Body of pancreas (tissue), 4 donors: Measurements from ENCODE around the gene HTRA3. TPM values are rescaled to one million over a fixed set of nuclear protein-coding genes. Genes with fewer than 3 reads are reported as not detected.

Source experiments
- ATAC-seq: fragments of 150-250 bp; one replicate; pipeline ENCODE4 v1.9.1; 2016
- DNase-seq, 4 donors: peaks; one replicate each; pipeline ENCODE4 v3.0.0-alpha.2; 2019
- H3K27ac ChIP-seq, 4 donors: fragments of 200-600 bp; sonication (generic); 1 replicate in 3 of 4; 2 replicates in 1 of 4; pipeline versions ENCODE4 v1.5.1 to v1.6.1; 2016 to 2019; ENCODE audit warnings: mild to moderate bottlenecking in 1 of 4, mixed read lengths in 1 of 4, moderate library complexity in 1 of 4
- H3K27me3 ChIP-seq, 2 donors: fragments of 200-600 bp; sonication (generic); one replicate each; pipeline ENCODE4 v1.6.0; 2016; ENCODE audit warnings: mild to moderate bottlenecking in 1 of 2
- H3K36me3 ChIP-seq, 2 donors: fragments of 200-600 bp; sonication (generic); replicated peaks in 1 of 2; 2 replicates each; pipeline ENCODE4 v1.5.1; 2016; ENCODE audit warnings: low read depth in 2 of 2; ENCODE audit not compliant: insufficient read depth in 1 of 2
- H3K4me1 ChIP-seq: fragments of 200-600 bp; sonication (generic); one replicate; pipeline ENCODE4 v1.6.0; 2016
- H3K4me3 ChIP-seq, 2 donors: fragments of 200-600 bp; sonication (generic); 1 replicate in 1 of 2; 2 replicates in 1 of 2; pipeline ENCODE4 v1.5.1; 2016 to 2019
- H3K9me3 ChIP-seq, 3 donors: fragments of 200-600 bp; sonication (generic); 1 replicate in 2 of 3; 2 replicates in 1 of 3; pipeline ENCODE4 v1.5.1; 2016
- CTCF ChIP-seq, 7 experiments: fragments of 450-650 bp in 4 of 7; fragments of 200-600 bp in 3 of 7; sonication (generic) in 3 of 7; IDR thresholded peaks; one replicate each; pipeline ENCODE4 v1.5.1; 2016 to 2019; ENCODE audit warnings: antibody characterized with exemption in 7 of 7
- POLR2A ChIP-seq, 3 donors: fragments of 450-650 bp; IDR thresholded peaks; one replicate each; pipeline ENCODE4 v1.6.1; 2016; ENCODE audit warnings: antibody characterized with exemption in 3 of 3, mild to moderate bottlenecking in 2 of 3
- WGBS, 2 donors: methylation state at CpG; one replicate each; pipeline ENCODE4 v1.1.5; 2017; 5-methylcytosine and 5-hydroxymethylcytosine counted together
- intact Hi-C: fragments of 100-400 bp; cut with DNase I; formaldehyde crosslinking; loops from one replicate; pipeline ENCODE4 v1.15.1; 2023
- total RNA-seq, 2 donors: library from RNA; depleted of rRNA; stranded (reverse); fragments of >200 nt; gene quantifications; one replicate each; pipeline ENCODE4 v1.1.0, GENCODE V29; 2016

The HTRA3 gene
- total RNA-seq, 2 donors from 2014 or later = 4.2 to 17.5 TPM

- DNase-seq (no peak), ATAC-seq (no peak)
- no peaks in the 10 kb centered on the region for H3K9me3 ChIP-seq
- TF ChIP-seq POLR2A (IDR thresholded peaks at IDR 0.05) (no peak), CTCF (IDR thresholded peaks at IDR 0.05) (no peak)
- peaks cover 0 to 19% of the 10 kb centered on the region in 2 donors for H3K36me3 ChIP-seq
- H3K4me1 ChIP-seq = peaks cover 2% of the 10 kb centered on the region
- no peak overlapping the region for H3K27ac ChIP-seq
- WGBS, 2 donors = 87 to 92% methylated on average over 4 of the region's 4 CpGs
- H3K4me3 ChIP-seq = no peak overlapping the region
- intact Hi-C loops = no loop called here
- H3K27me3 ChIP-seq = no peaks in the 10 kb centered on the region
Observed at GRCh38 chr4:8233672-8234484, 35.7 kb upstream of the HTRA3 start.

GRCh38 chr4:8234715-8235114 lies 34.8 kb upstream of the HTRA3 start:
- peaks cover 0 to 25% of the 10 kb centered on the region in 2 donors for H3K36me3 ChIP-seq
- H3K4me3 ChIP-seq = no peak overlapping the region
- H3K9me3 ChIP-seq = no peaks in the 10 kb centered on the region
- H3K4me1 ChIP-seq = no peaks in the 10 kb centered on the region
- ATAC-seq = no peak
- no peak for DNase-seq
- intact Hi-C loops = loop anchor here (5.0 kb wide), 1 partner anchor 57 kb away; no protein-coding TSS in a partner anchor
- no peaks in the 10 kb centered on the region for H3K27me3 ChIP-seq
- H3K27ac ChIP-seq = no peak overlapping the region
- WGBS, 2 donors = 95 to 100% methylated on average over 1 of the region's 1 CpG
- no peak for TF ChIP-seq POLR2A (IDR thresholded peaks at IDR 0.05)
- TF ChIP-seq CTCF (IDR thresholded peaks at IDR 0.05) = no peak

- DNase-seq = no peak
- 92 to 100% methylated on average over 1 to 11 of the region's 13 CpGs for WGBS, 2 donors
- intact Hi-C loops = loop anchor here (5.0 kb wide), 1 partner anchor 58 kb away; no protein-coding TSS in a partner anchor
- Histone ChIP-seq H3K27me3 (no peaks in the 10 kb centered on the region), H3K36me3 (peaks cover 0 to 25% of the 10 kb centered on the region in 2 donors), H3K4me3 (no peak overlapping the region), H3K9me3 (no peaks in the 10 kb centered on the region), H3K4me1 (no peaks in the 10 kb centered on the region), H3K27ac (no peak overlapping the region)
- no peak for ATAC-seq
- no peak for TF ChIP-seq CTCF (IDR thresholded peaks at IDR 0.05)
- no peak for TF ChIP-seq POLR2A (IDR thresholded peaks at IDR 0.05)
Observed at GRCh38 chr4:8235224-8235623, 34.3 kb upstream of the HTRA3 start.

GRCh38 chr4:8235686-8236085 lies 33.9 kb upstream of the HTRA3 start:
- 91 to 100% methylated on average over 5 to 12 of the region's 12 CpGs for WGBS, 2 donors
- H3K4me3 ChIP-seq = no peak overlapping the region
- no peaks in the 10 kb centered on the region for H3K9me3 ChIP-seq
- intact Hi-C loops = loop anchor here (5.0 kb wide), 1 partner anchor 58 kb away; no protein-coding TSS in a partner anchor
- ATAC-seq (no peak), DNase-seq (no peak)
- no peaks in the 10 kb centered on the region for H3K27me3 ChIP-seq
- TF ChIP-seq POLR2A (IDR thresholded peaks at IDR 0.05) (no peak), CTCF (IDR thresholded peaks at IDR 0.05) (no peak)
- no peaks in the 10 kb centered on the region for H3K4me1 ChIP-seq
- H3K36me3 ChIP-seq = peaks cover 0 to 25% of the 10 kb centered on the region in 2 donors
- no peak overlapping the region for H3K27ac ChIP-seq
